Stimulated activated CD8-positive, alpha-beta memory T cell treated with anti-CD3 and anti-CD28 coated beads, Interleukin-7, amount 100 ng/mL, for 48 hours (primary cell): ENCODE data around the gene RFPL3.

Experiments used
- DNase-seq, 2 donors: peaks; one replicate each; pipeline ENCODE4 v3.0.0-alpha.2; 2020; ENCODE audit warnings: low read depth in 1 of 2; ENCODE audit errors: extremely low read depth in 1 of 2

RFPL3 gene

GRCh38 chr22:32409977-32410376 is 52.3 kb downstream of the RFPL3 start:
- DNase-seq: no peak

GRCh38 chr22:32410459-32410858 is 52.8 kb downstream of the RFPL3 start:
- no peak for DNase-seq
